ENCODE measurements around the gene CAP2.
"Not testable (repeated sequence)": the region's sequence is repeated elsewhere in the genome, so short reads cannot be mapped to it uniquely, and the experiment has no call there.

CAP2 gene

DNA sequence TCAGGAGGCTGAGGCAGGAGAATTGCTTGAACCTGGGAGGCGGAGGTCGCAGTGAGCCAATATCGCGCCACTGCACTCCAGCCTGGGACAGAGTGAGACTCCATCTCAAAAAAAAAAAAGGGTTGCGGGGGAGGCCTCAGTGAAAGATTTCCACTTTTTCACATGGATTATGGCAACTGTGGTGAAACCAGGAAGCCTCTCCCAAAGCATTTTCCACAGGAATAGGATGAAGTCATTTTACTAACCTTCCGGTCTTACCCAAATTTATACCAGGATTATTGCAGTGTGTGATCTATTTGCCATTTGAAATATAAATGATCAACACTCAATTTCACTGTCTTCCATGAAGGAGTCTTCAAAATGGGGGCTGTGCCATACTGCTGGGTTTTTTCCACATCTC lies 113.1 kb downstream of the CAP2 start:
- no peak for DNase-seq

DNA sequence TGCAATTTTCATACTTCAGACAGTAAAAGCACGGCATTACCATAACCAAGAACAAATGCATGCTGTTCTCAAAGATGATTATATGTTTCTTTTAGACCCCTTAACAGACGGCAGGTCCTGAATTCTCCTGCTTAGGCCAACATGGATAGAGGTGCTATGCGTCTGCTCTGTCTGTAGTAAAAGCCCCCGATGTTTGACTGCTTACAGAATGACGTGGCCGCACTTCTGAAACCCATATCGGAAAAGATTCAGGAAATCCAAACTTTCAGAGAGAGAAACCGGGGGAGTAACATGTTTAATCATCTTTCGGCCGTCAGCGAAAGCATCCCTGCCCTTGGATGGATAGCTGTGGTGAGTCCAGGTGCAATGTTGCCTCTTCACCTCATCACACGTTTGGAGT lies 113.6 kb downstream of the CAP2 start:
- DNase-seq: no peak

DNA sequence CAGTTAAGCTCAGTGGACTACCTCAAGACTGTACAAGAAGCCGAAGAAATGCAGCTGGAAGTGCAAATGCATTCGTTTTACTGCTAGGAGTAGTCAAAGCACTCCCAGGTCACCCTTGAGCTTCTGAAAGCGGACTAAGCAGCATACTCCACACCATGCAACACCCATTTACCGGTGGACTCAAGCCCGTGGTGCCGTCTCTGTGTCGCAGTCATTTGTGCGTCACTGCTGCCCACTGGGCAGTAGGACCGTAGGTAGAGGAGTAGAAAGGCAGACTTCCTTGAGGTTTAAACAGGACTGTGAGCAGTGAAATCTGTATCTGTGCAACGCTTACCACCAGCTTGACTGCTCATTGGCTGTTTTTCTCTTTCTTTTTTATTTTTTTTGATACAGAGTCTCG lies 117.7 kb downstream of the CAP2 start:
- no peak for DNase-seq

DNA sequence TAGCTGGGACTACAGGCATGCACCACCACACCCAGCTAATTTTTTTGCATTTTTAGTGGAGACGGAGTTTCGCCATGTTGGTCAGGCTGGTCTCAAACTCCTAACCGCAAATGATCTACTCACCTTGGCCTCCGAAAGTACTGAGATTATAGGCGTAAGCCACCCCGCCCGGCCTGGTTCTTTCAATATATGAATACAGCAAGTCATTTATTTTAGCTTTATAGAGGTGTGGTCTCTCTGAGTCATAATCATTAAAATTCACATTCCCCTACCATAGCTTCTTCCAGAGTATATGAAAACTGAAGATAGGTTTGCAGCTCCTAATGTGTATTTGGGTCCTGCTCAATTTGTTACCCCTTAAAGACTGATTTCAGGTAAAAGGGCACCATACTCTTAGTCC lies 118.2 kb downstream of the CAP2 start:
- DNase-seq: no peak

DNA sequence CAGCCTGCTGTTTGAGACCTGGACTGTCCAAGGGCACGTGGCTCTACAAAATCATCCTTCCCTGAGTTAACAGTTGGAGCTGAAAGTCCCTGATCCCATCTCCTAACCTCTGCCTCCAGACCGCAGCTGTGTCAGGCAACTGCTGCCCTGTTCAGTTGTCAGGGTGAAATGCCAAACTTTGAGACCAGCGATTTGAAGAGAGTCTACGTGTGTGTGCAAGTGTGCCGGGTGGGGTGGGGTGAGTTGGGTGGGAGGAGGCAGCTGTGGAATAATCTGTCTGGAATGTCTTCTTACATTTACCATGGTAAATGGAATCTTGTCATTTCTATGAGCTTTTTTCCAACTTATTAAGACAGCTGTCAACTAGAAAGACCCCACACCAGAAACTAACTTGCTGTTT lies 125.7 kb downstream of the CAP2 start:
- DNase-seq: no peak

DNA sequence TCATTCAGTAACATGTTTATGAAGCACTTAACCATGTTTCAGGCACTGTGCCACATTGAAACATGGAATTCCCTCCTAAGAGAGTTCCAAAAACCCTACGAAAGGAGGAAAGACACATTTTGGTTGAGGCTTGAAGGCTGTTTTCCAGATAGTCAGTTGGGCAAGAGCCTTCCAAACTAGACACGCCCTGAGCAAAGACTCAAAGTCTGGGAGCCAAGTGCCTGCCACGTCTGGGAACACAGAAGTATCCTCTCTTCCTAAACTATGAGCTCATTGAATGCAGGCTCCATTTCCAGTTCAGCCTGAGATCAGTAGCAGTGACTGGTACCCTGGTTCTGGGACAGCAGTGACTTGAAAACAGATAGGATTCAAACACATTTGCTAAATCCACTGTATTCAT lies 132.2 kb downstream of the CAP2 start:
- DNase-seq: no peak

DNA sequence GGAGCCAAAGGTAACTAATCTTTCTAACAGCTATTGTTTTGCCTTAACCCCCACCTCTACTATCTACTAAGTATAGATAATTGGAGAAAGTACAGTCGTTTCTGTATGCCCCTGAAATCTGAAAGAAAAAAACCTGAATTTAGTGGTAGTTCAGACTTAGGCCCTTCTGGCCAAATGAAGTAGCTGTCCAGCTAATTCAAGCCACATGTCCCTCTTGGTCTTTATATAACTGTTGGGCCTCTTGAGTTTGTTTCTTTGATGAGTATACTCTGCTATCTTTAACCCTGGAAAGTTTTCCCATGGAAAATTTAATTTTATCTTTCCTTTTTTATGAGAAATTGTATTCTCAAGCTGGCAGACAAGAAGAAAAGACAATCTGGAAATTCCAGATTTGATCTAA lies 133.7 kb downstream of the CAP2 start:
- DNase-seq: no peak

DNA sequence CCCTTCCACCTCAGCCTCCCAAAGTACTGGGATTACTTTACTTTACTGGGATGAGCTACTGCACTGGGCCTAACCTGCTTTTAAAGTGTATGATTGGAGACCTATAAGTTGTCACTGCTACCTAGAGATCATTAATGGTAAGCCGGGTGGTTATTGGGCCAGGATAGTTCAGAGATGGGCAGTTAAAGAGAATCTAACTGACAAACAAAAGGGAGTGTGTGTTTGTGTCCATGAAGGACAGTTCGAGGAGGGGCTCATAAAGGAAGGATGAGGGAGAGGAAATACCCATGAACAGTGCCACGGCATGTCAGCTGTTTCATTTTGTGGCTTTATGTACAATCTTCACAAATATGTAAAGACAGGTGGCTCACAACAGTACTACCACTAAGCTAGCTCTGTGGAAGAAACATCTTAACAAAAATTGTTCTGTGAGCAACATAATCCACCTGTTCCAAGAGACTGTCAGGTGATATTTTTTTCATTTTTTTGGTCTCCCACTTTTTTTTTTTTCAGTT lies 137.0 kb downstream of the CAP2 start:
- DNase-seq: no peak

DNA sequence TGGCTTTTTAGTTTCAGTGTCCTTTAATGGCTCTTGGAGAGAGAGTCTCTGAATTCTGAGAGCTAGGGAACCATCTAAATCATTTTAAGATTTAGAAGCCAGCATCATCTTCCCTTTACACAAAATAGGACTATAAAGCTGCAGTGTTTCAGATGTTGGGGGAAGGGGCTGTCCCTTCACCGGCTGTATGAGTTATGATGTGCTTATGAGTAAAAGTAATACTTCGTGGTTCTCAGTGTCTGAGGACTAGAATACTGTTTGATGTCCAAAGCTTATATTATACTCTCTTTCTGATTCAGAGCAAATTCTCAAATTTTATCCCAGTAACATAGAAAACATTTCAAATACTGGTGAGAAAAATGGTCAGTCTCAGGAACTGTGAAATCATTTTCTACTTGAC lies 143.2 kb downstream of the CAP2 start:
- DNase-seq: no peak

DNA sequence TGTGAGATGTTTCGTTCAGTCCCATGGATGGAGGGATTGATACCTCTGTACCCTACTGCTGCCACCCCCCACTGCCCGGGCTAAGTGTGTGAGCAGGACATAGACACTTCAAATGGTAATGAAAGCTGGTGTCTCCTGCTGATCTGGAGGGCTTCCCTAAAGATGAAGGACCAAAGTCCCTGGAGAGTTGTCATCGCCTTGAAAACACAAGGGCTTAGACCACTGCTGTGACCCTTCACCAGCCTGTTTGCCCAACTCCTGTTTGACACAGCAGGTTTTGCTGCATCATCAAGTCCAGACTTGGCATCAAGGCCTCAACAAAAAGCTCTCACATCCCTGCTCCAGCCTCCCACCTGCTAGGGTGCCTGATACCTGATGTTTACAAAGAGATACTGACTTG lies 148.8 kb downstream of the CAP2 start:
- DNase-seq: no peak

DNA sequence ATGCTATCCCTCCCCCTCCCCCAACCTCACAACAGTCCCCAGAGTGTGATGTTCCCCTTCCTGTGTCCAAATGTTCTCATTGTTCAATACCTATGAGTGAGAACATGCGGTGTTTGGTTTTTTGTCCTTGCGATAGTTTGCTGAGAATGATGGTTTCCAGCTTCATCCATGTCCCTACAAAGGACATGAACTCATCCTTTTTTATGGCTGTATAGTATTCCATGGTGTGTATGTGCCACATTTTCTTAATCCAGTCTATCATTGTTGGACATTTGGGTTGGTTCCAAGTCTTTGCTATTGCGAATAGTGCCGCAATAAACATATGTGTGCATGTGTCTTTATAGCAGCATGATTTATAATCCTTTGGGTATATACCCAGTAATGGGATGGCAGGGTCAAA lies 152.3 kb downstream of the CAP2 start:
- DNase-seq: not testable (repeated sequence)

DNA sequence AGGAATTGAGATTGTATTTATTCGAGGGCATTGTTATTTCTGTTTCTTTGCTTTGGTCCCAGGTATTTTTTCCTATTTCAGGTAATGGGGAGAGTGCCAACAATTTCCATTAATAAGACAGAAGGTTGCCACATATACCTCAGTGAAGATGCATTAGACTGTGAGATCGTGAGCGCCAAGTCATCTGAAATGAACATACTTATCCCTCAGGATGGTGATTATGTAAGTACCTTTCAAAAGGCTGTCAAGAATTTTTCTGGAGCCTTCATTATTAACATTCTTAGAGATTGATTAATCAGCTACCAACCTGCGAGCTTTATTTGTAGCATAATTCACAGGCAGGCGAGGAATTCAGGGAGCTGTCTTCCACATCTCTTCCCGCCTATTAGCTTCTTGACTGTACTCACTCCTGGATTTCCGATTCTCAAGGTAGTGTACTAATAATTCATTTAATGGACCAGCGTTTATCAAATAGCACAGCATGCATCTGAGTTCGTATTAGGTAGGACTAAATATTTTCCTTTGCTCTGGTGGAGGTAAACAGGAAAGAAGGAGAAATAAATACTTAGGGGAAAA lies 158.1 kb downstream of the CAP2 start:
- no peak for DNase-seq

DNA sequence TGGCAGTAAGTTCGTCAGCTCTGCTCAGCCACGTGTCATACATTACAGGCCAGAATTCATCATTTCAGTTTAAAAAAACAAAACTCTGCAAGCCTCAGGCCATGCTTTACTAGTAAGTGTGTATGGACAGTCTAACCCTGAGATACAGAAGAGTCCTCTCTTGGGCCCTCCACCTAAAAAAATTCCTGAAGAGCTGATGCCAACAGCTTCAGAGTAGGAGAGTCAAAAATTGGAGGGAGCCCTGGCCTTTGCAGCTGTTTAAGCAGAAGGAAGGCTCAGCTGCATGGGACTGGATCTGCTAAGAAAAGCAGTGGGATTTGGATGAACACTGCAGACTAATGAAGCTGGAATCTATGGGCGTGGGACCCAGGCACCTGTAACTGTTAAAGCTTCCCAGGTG lies 159.5 kb downstream of the CAP2 start:
- no peak for DNase-seq

DNA sequence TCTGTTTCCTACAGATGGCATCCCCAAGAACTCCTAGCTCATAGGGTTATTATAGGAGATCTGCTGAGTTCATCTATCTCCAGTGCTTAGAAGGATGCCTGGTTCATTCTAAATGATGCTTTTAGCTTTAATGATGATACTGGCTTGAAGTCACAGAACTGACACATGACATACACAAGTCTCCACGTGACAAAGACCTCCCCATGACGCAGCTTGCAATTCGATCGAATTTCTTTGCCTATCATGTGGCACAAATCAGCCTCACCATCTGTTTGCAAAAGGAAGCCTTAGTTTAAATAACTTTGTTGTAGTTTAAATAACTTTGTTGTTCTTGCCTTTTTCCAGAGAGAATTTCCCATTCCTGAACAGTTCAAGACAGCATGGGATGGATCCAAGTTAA lies 162.6 kb downstream of the CAP2 start:
- DNase-seq: no peak

DNA sequence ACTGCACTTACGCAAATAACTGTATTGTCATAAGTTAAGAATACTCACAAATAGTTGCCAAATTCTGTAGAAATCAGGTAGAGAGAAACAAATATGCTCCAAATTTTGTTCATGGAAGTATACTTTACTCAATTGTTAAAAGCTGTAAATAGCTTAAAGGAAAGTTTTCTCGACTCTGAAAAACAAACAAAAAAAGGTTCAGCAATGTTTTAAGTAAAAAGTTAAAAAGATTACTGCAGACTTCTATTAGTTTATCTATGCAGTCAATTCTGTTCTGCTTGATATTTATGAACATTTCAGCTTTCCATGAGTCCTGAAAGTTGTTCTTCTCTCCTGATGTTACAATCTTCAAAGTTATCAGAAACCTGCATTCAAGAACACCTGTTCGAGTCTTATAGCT lies 169.2 kb downstream of the CAP2 start:
- DNase-seq: no peak

DNA sequence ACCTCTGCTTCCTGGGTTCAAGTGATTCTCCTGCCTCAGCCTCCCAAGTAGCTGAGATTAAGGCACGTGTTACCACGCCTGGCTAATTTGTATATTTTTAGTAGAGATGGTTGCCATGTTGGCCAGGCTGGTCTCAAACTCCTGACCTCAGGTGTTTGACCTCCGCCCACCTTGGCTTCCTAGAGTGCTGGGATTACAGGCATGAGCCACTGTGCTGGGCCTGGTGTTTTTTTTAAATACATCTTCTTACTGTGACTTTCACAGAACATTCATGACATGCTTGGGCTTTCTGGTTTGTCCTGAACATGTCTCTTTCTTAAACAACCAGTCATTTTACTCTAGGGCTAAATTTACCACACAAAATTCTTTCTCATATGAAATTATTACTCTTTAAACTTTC lies 172.0 kb downstream of the CAP2 start:
- no peak for DNase-seq

DNA sequence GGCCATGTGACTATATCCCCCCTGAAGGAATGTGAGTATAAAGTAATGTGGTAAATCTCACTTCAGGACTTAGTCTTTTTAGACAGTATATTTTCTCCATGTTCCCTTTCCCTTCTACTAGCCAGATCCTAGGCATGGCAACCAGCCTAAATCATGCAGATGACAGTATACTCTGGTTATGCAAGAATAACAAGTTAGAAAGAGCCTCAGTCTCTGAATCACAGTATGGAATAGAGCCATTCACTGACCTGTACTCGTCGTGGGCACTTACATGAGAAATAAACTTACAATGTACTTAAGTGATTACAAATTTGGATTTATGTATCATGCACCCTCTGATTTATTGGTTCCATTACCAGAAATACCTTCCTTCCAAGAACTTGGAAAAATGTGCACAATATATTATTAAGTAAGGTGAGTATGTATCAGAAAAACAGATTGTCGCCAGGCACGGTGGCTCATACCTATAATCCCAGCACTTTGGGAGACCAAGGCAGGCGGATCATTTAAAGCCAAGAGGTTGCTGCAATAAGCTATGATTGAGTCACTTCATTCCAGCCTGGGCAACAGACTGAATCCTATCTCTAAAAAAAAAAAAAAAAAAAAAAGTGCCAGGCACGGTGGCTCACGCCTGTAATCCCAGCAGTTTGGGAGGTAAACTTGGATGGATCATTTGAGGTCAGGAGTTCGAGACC lies 181.6 kb downstream of the CAP2 start:
- DNase-seq: no peak

DNA sequence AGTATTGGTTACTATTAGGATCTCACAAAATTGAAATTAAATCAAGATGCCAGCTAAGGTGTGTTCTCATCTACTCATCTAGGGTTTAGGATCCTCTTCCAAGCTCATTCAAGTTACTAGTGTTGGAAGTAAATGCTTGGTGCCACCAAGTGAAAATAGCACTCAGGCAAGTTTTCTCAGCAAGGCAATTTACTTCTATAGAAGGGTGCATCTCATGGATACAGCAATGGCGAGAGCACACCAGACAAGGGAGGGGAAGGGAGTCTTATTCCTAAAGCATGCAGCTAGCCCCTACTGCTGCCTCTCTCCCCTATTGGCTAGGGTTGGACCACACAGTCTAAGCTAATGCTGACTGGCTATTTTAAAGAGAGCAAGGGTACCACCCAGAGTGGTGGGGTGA lies 183.7 kb downstream of the CAP2 start:
- no peak for DNase-seq

DNA sequence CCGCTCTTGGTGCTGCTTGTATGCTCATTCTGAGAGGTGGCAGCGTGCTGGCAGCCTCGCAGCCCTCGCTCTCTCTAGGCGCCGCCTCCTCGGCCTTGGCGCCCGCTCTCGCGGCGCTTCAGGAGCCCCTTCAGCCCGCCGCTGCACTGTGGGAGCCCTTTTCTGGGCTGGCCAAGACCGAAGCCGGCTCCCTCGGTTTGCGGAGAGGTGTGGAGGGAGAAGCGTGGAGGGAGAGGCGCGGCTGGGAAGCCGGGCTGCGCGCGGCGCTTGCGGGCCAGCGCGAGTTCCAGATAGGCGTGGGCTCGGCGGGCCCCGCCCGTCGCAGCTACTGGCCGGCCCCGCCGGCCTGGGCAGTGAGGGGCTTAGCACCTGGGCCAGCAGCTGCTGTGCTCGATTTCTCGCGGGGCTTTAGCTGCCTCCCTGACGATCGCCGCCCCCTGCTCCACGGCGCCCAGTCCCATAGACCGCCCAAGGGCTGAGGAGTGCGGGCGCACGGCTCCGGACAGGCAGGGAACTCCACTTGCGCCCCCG lies 187.2 kb downstream of the CAP2 start:
- DNase-seq: no peak

DNA sequence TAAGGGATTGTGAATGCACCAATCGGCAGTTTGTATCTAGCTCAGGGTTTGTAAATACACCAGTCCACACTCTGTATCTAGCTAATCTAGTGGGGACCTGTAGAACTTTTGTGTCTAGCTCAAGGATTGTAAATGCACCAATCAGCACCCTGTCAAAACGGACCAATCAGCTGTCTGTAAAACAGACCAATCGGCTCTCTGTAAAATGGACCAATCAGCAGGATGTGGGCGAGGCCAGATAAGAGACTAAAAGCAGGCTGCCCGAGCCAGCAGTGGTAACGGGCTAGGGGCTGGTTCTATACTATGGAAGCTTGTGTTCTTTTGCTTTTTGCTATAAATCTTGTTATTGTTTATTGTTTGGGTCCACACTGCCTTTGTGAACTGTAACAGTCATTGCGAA lies 187.9 kb downstream of the CAP2 start:
- DNase-seq: not testable (repeated sequence)

DNA sequence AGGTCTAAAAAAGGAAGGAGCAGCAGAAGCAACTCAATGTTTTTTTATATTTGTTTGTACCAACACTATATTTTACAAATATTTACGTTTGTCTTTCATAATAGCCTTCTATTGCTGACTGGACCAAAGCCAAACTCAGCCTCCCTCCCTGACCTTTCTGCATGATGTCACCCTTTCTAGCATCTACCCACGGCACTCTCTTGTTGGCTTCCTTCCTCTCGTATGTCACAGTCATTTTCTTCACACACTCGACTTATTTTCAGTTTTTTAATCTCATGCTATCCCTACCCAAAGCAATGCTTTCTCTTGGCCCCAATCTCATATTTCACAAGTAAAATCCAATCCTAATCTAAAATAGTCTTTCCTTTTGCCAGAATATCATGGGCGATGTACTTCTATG lies 190.4 kb downstream of the CAP2 start:
- no peak for DNase-seq

DNA sequence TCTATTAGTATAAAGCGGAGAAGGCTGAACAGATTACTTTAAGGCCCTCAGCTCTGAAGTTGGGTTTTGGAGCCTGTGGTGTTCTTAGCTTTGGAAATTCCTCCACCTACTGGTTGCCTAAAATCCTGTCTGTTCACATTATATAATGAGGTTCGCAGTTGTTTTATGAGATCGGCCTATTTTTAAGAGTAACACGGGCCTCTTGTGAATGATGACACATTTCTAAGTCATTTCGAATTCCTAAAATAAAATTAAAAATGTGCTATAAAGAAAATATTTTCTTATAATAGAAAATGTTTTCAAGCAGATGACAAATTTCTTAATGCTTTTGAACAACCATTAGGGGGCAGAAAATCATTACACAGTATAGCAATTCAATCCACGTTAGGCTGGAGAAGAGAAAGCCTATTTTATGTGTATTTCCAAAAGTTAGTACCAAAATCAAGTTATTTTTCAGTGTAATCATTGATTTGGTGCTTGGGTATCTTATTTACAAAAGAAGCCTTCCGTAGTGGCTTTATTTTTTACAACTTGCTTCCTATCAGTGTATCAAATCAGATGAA lies 190.9 kb downstream of the CAP2 start:
- DNase-seq: peak; percentile 74 to 77

DNA sequence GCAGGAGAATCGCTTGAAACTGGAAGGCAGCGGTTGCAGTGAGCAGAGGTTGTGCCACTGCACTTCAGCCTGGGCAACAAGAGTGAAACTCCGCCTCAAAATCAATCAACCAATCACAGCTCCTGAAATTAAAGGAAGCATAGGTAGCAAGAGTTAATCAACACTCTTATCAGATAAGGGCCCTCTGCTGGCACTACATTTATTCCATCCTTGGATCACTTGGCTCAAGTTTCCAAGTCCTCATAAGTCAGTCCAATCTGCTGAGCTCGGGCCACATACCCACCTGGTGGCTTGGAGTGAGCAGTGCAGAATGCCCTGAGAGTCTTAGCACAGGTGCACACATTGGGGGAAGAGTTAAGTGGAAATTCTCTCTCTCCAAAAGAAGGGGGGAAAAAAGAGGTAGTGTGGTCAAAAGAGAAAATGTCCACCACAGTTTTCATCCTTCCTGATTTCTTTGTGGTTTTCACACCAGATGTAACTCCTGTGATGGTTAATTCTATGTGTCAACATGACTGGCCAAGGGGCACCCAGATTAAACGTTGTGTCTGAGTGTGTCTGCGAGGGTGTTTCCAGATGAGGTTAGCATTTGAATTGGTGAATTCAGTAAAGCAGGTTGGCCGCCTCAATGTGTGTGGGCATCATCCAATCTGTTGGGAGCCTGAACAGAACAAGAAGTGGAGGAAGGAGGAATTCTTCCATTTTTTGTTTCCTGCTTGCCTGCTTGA lies 192.5 kb downstream of the CAP2 start:
- peak in 1 of 2 experiments; percentile 22 for DNase-seq

DNA sequence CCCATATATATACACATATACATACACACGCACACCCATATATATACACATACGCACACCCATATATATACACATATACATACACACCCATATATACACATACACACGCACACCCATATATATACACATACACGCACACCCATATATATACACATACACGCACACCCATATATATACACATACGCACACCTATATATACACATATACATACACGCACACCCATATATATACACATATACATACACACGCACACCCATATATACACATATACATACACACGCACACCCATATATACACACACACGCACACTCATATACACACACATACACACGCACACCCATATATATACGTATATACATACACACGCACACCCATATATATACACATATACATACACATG lies 193.2 kb downstream of the CAP2 start:
- not testable (repeated sequence) for DNase-seq

All from AML-193 (cell line).